DOHH2 (cell line): ENCODE results near the gene ABRACL.

Source experiments
- H3F3A ChIP-seq: fragments of 200-600 bp; sonication (generic), shearing (Covaris generic); 2 replicates; pipeline ENCODE4 v1.6.0; 2016; ENCODE audit warnings: antibody characterized with exemption, mild to moderate bottlenecking; ENCODE audit not compliant: control insufficient read depth, insufficient read depth
- H3K27ac ChIP-seq: fragments of 200-600 bp; sonication (generic); 2 replicates; pipeline ENCODE4 v1.5.1; 2014; ENCODE audit warnings: low read depth, mild to moderate bottlenecking, low read length, moderate library complexity
- H3K27me3 ChIP-seq: fragments of 200-600 bp; sonication (generic); 2 replicates; pipeline ENCODE4 v1.6.1; 2014; ENCODE audit warnings: mild to moderate bottlenecking, low read length, mixed read lengths; ENCODE audit not compliant: control insufficient read depth
- H3K36me3 ChIP-seq: fragments of 200-600 bp; sonication (generic); 2 replicates; pipeline ENCODE4 v1.6.1; 2014; ENCODE audit warnings: mild to moderate bottlenecking, low read length, moderate library complexity, mixed read lengths; ENCODE audit not compliant: control insufficient read depth
- H3K4me1 ChIP-seq: fragments of 200-600 bp; sonication (generic); 2 replicates; pipeline ENCODE4 v1.6.1; 2014; ENCODE audit warnings: mild to moderate bottlenecking, low read length, mixed read lengths; ENCODE audit not compliant: control insufficient read depth
- H3K4me2 ChIP-seq: fragments of 200-600 bp; sonication (generic); 2 replicates; pipeline ENCODE4 v1.6.0; 2014; ENCODE audit warnings: mild to moderate bottlenecking, low read length, moderate library complexity
- H3K4me3 ChIP-seq: fragments of 200-600 bp; sonication (generic); 2 replicates; pipeline ENCODE4 v1.5.1; 2014; ENCODE audit warnings: mild to moderate bottlenecking, low read length, mixed read lengths
- H3K79me2 ChIP-seq: fragments of 200-600 bp; sonication (generic); 2 replicates; pipeline ENCODE4 v1.6.1; 2014; ENCODE audit warnings: mild to moderate bottlenecking, low read length, mixed read lengths; ENCODE audit not compliant: control insufficient read depth
- H3K9me2 ChIP-seq: fragments of 200-600 bp; sonication (generic); replicated peaks from 2 replicates; pipeline ENCODE4 v1.6.1; 2014; ENCODE audit warnings: mild to moderate bottlenecking, low read length, mixed read lengths; ENCODE audit not compliant: control insufficient read depth
- H3K9me3 ChIP-seq: fragments of 200-600 bp; sonication (generic); 2 replicates; pipeline ENCODE4 v1.6.1; 2014; ENCODE audit warnings: antibody characterized with exemption, low read length, mixed read lengths; ENCODE audit not compliant: control insufficient read depth, insufficient read depth
- H4K20me1 ChIP-seq: fragments of 200-600 bp; sonication (generic); 2 replicates; pipeline ENCODE4 v1.6.0; 2014; ENCODE audit warnings: low read depth, mild to moderate bottlenecking, antibody characterized with exemption, low read length, moderate library complexity; ENCODE audit not compliant: control insufficient read depth, insufficient read depth
- CTCF ChIP-seq: fragments of 200-600 bp; sonication (generic); IDR thresholded peaks from one replicate; pipeline ENCODE4 v1.5.1; 2014; ENCODE audit warnings: antibody characterized with exemption, mild to moderate bottlenecking, low read depth, low read length; ENCODE audit not compliant: poor library complexity, severe bottlenecking
- EZH2phosphoT487 ChIP-seq: fragments of 200-600 bp; sonication (generic); IDR thresholded peaks from 2 replicates; pipeline ENCODE4 v1.6.1; 2017; ENCODE audit warnings: borderline replicate concordance, mild to moderate bottlenecking, antibody characterized with exemption, low read length, moderate library complexity, mixed read lengths

The ABRACL gene

GRCh38 chr6:138997136-138997535, 31.4 kb upstream of the ABRACL start:
- H3K4me1 ChIP-seq, result no peaks in the 10 kb centered on the region
- H3K4me3 ChIP-seq, result no peak overlapping the region
- no peak overlapping the region for H3K4me2 ChIP-seq
- H3F3A ChIP-seq, result no peaks in the 10 kb centered on the region
- no peaks in the 10 kb centered on the region for H3K36me3 ChIP-seq
- no peaks in the 10 kb centered on the region for H3K9me3 ChIP-seq
- H3K27ac ChIP-seq, result no peak overlapping the region
- no peaks in the 10 kb centered on the region for H3K27me3 ChIP-seq
- H4K20me1 ChIP-seq, result no peaks in the 10 kb centered on the region
- no peaks in the 10 kb centered on the region for H3K79me2 ChIP-seq
- TF ChIP-seq EZH2phosphoT487 (no peak), CTCF (no peak)
- no peaks in the 10 kb centered on the region; the same call in 1 of the 2 replicates for H3K9me2 ChIP-seq

GRCh38 chr6:138999949-139000725, 28.4 kb upstream of the ABRACL start:
- Histone ChIP-seq H3K4me1 (no peaks in the 10 kb centered on the region), H3K36me3 (no peaks in the 10 kb centered on the region), H3K27ac (no peak overlapping the region), H3K9me3 (no peaks in the 10 kb centered on the region), H3F3A (no peaks in the 10 kb centered on the region), H3K4me2 (no peak overlapping the region), H3K9me2 (no peaks in the 10 kb centered on the region; the same call in 1 of the 2 replicates), H3K4me3 (no peak overlapping the region), H4K20me1 (no peaks in the 10 kb centered on the region), H3K27me3 (no peaks in the 10 kb centered on the region; the same call in 1 of the 2 replicates), H3K79me2 (no peaks in the 10 kb centered on the region)
- no peak for TF ChIP-seq CTCF
- no peak for TF ChIP-seq EZH2phosphoT487

- Histone ChIP-seq H3K27ac (no peak overlapping the region), H3F3A (no peaks in the 10 kb centered on the region), H3K4me3 (no peak overlapping the region), H3K36me3 (no peaks in the 10 kb centered on the region), H3K4me1 (no peaks in the 10 kb centered on the region), H3K9me2 (no peaks in the 10 kb centered on the region; the same call in 1 of the 2 replicates), H4K20me1 (no peaks in the 10 kb centered on the region), H3K79me2 (no peaks in the 10 kb centered on the region), H3K4me2 (no peak overlapping the region), H3K9me3 (no peaks in the 10 kb centered on the region), H3K27me3 (peaks cover 2% of the 10 kb centered on the region; the same call in 1 of the 2 replicates)
- TF ChIP-seq CTCF (no peak), EZH2phosphoT487 (no peak)
These were observed 24.8 kb upstream of the ABRACL start for GRCh38 chr6:139003751-139004150.
